Right atrium auricular region (tissue), 2 donors: ENCODE measurements around the gene FOXS1. TPM values are rescaled to one million over a fixed set of nuclear protein-coding genes. Genes with fewer than 3 reads are reported as not detected.

ENCODE experiments used
- DNase-seq: peaks from one replicate; pipeline ENCODE4 v3.0.0-alpha.2; 2019; ENCODE audit warnings: low spot score
- H3K27ac ChIP-seq, 2 donors: fragments of 200-600 bp; sonication (generic); 1 replicate in 1 of 2; 2 replicates in 1 of 2; pipeline ENCODE4 v1.5.1; 2016 to 2019
- H3K27me3 ChIP-seq, 2 donors: fragments of 200-600 bp; sonication (generic); one replicate each; pipeline versions ENCODE4 v1.5.1 to v1.6.0; 2017 to 2019
- H3K36me3 ChIP-seq: fragments of 200-600 bp; sonication (generic); one replicate; pipeline ENCODE4 v1.5.1; 2016
- H3K4me1 ChIP-seq, 2 donors: fragments of 200-600 bp; sonication (generic); one replicate each; pipeline versions ENCODE4 v1.5.1 to v1.6.0; 2017 to 2019
- H3K4me3 ChIP-seq, 2 donors: fragments of 200-600 bp; sonication (generic); 1 replicate in 1 of 2; 2 replicates in 1 of 2; pipeline ENCODE4 v1.5.1; 2017 to 2019; ENCODE audit warnings: mild to moderate bottlenecking in 1 of 2, moderate library complexity in 1 of 2
- H3K9me3 ChIP-seq, 2 donors: fragments of 200-600 bp; sonication (generic); one replicate each; pipeline ENCODE4 v1.5.1; 2019
- CTCF ChIP-seq, 2 donors: fragments of 200-600 bp; sonication (generic); IDR thresholded peaks; one replicate each; pipeline ENCODE4 v1.5.1; 2019; ENCODE audit warnings: antibody characterized with exemption in 2 of 2
- total RNA-seq, 2 donors: library from RNA; depleted of rRNA; stranded (reverse); fragments of >200 nt; gene quantifications; one replicate each; pipeline ENCODE4 v1.1.0, GENCODE V29; 2016

The FOXS1 gene
- total RNA-seq, 2 donors from 2014 or later, result 1.9 to 4.2 TPM

- Histone ChIP-seq H3K27ac (no peak overlapping the region), H3K4me3 (no peak overlapping the region), H3K9me3 (no peaks in the 10 kb centered on the region), H3K27me3 (no peaks in the 10 kb centered on the region), H3K36me3 (no peaks in the 10 kb centered on the region), H3K4me1 (peaks cover 0 to 10% of the 10 kb centered on the region in 2 donors)
- TF ChIP-seq CTCF (IDR thresholded peaks at IDR 0.05), result no peak
- DNase-seq, result no peak
These were observed 24.0 kb downstream of the FOXS1 start for GRCh38 chr20:31821427-31821826.

- no peak for DNase-seq
These were observed 25.2 kb downstream of the FOXS1 start for GRCh38 chr20:31820228-31820627.

GRCh38 chr20:31819083-31819784 is 26.2 kb downstream of the FOXS1 start, which contains the start of gene MYLK2:
Gene MYLK2, plus strand, starts transcription at chr20:31819356. Its CDS starts 225 bp downstream, at chr20:31819581.
- Histone ChIP-seq H3K27ac (peak within 1 kb of the TSS; percentile 6 to 46), H3K4me1 (peaks cover 0 to 20% of the 10 kb centered on the region in 2 donors), H3K27me3 (no peaks in the 10 kb centered on the region), H3K4me3 (no peak within 1 kb of the TSS), H3K9me3 (no peaks in the 10 kb centered on the region), H3K36me3 (no peaks in the 10 kb centered on the region)
- TF ChIP-seq CTCF (IDR thresholded peaks at IDR 0.05), result no peak
- DNase-seq, result no peak

More at GRCh38 chr20:31820228-31820627, 25.2 kb downstream of the FOXS1 start:
- Histone ChIP-seq H3K27ac (no peak overlapping the region), H3K36me3 (no peaks in the 10 kb centered on the region), H3K9me3 (no peaks in the 10 kb centered on the region), H3K27me3 (no peaks in the 10 kb centered on the region), H3K4me3 (no peak overlapping the region), H3K4me1 (peaks cover 0 to 17% of the 10 kb centered on the region in 2 donors)
- no peak for TF ChIP-seq CTCF (IDR thresholded peaks at IDR 0.05)

GRCh38 chr20:31818376-31818908 is 27.0 kb downstream of the FOXS1 start:
- H3K4me3 ChIP-seq, result no peak overlapping the region
- H3K27me3 ChIP-seq, result no peaks in the 10 kb centered on the region
- no peak for TF ChIP-seq CTCF (IDR thresholded peaks at IDR 0.05)
- H3K27ac ChIP-seq, result peak overlapping the region; percentile 6 to 46
- peaks cover 0 to 23% of the 10 kb centered on the region in 2 donors for H3K4me1 ChIP-seq
- no peak for DNase-seq
- no peaks in the 10 kb centered on the region for H3K36me3 ChIP-seq
- no peaks in the 10 kb centered on the region for H3K9me3 ChIP-seq

- Histone ChIP-seq H3K9me3 (no peaks in the 10 kb centered on the region), H3K36me3 (no peaks in the 10 kb centered on the region), H3K27me3 (no peaks in the 10 kb centered on the region), H3K27ac (no peak overlapping the region), H3K4me3 (no peak overlapping the region), H3K4me1 (peaks cover 0 to 23% of the 10 kb centered on the region in 2 donors)
- DNase-seq, result no peak
- TF ChIP-seq CTCF (IDR thresholded peaks at IDR 0.05), result no peak
These were observed 27.9 kb downstream of the FOXS1 start for GRCh38 chr20:31817461-31817860.
